Femur (tissue), 1 donor: Measurements from ENCODE around the gene KDM6B.

ENCODE experiments used
- DNase-seq: peaks from one replicate; pipeline ENCODE4 v3.0.0-alpha.2; 2017

KDM6B gene

DNA sequence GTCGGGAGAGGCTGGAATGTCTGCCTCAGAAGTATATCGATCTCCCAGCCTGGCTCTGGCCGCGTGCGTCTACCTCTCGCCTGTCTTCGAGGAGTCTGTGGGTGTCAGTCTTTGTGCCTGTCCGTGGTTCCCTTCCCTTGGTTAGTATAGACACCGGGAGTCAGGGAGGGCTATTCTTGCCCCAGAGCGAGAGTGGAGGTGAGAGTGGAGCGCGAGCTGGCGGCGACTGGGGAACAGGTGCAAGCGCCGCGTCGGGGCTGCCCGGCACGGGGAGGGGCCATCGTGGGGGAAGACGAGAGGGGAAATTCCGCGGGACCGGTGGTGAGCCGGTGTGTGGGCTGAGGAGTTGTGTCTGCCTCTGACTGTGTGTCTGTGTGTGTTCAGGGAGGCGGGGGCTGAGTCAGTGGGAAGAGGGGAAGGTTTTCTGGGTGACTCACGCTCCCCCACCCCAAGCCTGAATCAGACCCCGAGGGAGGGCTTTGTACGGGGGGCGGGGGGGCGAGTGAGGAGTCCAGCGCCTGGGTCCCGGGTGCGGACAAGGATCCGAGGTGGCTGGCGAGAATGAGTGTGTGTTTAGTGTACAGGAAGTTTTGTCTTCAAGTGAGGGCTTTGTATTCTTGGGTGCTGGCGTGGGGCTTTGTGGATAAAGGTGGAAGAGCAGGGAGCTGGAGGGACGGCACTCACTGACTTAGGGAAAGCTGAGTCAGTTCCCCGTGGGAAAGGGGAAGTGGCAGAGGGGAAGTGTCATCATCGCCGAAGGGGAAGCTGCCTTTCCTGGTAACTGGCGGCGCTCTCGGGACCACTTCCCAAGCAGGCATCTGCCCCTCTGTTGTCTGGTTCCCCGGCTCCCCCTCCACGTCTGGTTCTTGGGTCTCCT is 8.6 kb downstream of the KDM6B start:
- peak; percentile 84 for DNase-seq

DNA sequence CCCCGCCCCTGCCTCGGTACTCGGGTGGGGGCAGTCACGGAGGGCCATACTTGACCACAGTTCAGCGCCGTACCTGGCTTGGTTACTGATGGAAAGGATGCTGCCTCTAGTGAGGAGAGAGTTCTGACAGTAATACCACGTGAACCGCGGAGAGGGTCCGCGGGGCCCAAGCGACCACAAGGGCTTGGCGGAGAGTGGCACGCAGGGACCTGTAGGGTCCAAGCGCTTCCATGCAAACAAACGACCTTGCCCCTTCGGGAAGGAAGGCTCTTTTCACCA is 9.2 kb downstream of the KDM6B start:
- DNase-seq: no peak

DNA sequence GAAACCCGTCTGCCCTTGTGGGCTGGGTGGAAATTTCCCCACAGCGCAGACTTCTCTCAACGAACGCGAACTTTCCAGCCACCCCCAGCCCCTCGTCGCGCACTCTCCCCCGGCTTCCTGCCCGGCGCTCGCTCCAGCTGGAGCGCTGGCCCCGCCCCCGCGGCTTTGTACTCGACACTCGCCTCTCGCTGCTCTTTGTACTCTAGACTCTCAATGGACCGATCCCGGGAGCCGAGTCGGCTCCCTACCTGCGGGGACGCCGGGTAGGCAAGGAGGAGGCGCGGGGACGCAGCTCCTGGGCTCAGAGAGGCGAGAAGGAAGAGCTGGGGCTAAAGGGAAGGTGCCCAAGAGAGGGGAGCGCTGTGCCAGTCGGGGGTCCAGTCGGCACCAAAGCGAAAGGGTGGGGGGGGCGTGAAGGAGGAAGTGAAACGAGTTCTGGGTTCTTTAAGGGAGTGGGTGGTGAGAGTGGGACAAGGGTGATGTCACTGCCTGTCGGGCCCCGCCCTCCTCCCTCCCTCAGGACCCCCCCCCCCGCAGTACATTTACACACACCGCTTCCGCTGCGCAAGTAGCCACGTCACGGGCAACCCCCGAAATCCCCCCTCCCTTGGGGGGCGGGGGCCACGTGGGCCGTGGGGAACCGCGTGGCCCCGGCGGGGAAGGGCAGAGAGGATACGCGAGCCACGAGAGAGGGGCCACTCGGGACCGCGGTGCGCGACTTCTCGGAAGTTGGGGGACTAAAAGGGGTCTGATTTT is 9.7 kb downstream of the KDM6B start:
- peak; percentile 89 for DNase-seq

DNA sequence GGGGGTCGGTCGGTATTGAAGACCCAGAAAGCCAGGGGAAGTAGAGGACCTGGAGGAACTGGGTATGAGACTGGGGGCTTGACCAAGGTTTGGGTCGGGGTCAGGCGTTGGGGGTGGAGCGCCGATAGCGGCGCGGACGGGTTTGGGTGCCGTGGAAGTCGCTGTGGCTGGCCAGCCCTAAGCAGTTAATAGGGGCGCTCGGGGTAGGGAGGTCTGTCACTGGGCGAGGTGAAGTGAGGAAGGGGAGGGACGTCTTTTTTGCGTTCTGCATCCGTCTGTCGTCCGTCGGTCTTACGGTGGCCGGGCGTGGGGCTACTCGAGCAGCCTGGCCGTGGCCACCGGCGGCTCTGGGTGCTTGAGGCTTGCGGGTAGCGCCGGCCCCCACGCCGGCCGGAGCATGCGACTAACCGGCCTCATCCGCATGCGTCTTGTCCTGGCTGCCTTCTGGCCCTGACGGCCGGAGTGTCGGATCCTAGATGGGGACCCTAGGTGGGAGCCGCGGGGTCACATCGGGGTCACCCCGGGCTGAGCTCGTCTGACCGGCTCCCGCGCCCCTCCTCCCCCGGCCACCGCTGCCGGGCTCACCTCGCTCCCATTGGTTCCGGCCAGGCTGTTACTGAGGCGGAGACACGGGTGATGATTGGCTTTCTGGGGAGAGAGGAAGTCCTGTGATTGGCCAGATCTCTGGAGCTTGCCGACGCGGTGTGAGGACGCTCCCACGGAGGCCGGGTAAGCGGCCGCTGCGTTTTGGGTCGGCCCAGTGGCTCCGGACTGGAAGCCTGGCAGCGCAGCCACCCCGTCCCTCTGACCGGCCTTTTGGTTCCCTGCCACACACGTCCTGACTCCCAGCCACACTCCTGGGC is 10.5 kb downstream of the KDM6B start:
- peak; percentile 95 for DNase-seq

DNA sequence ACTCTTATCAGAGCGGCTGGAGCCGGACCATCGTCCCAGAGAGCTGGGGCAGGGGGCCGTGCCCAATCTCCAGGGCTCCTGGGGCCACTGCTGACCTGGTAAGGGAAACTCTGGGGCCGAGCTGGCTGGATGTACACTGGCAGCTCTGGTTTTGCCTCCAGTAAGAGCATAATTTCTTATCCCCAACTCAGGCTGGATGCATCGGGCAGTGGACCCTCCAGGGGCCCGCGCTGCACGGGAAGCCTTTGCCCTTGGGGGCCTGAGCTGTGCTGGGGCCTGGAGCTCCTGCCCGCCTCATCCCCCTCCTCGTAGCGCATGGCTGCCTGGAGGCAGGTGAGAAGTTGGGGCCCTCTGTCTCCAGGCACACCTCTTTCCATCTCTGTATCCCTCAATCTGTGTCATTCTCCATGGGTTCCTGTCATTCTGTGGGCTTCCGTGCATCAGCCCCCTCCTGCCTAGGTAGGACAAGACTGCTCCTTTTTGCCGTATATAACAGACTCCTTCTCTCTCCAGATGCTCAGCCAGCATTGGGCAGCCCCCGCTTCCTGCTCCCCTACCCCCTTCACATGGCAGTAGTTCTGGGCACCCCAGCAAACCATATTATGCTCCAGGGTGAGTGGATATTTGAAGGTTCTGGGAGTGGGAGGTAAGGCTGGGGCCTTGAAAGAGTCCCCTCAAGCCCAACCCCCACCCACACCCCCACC is 11.5 kb downstream of the KDM6B start:
- DNase-seq: no peak

DNA sequence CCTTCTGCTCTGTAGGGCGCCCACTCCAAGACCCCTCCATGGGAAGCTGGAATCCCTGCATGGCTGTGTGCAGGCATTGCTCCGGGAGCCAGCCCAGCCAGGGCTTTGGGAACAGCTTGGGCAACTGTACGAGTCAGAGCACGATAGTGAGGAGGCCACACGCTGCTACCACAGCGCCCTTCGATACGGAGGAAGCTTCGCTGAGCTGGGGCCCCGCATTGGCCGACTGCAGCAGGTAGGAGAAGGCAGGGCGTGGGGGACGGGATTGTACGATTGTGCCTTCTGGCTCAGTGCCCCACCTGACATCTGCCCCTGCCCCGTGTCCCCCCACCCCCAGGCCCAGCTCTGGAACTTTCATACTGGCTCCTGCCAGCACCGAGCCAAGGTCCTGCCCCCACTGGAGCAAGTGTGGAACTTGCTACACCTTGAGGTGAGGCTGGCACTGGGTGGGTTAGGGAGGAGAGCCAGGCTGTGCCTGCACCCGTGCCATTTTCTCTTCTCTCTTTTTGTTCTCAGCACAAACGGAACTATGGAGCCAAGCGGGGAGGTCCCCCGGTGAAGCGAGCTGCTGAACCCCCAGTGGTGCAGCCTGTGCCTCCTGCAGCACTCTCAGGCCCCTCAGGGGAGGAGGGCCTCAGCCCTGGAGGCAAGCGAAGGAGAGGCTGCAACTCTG is 12.2 kb downstream of the KDM6B start:
- no peak for DNase-seq

DNA sequence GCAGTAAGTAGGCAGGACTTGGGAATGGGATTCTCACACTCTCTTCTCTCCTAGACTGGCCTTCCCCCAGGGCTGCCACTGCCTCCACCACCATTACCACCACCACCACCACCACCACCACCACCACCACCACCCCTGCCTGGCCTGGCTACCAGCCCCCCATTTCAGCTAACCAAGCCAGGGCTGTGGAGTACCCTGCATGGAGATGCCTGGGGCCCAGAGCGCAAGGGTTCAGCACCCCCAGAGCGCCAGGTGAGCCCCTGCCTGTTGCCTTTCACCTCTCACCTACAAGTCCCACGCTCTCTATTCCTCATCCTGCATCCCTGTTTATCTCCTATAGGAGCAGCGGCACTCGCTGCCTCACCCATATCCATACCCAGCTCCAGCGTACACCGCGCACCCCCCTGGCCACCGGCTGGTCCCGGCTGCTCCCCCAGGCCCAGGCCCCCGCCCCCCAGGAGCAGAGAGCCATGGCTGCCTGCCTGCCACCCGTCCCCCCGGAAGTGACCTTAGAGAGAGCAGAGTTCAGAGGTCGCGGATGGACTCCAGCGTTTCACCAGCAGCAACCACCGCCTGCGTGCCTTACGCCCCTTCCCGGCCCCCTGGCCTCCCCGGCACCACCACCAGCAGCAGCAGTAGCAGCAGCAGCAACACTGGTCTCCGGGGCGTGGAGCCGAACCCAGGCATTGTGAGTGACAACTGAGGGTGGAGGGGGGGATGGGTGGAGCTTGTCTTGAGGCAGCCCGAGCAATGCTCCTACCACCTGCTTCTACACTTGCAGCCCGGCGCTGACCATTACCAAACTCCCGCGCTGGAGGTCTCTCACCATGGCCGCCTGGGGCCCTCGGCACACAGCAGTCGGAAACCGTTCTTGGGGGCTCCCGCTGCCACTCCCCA is 13.0 kb downstream of the KDM6B start:
- DNase-seq: peak; percentile 34

DNA sequence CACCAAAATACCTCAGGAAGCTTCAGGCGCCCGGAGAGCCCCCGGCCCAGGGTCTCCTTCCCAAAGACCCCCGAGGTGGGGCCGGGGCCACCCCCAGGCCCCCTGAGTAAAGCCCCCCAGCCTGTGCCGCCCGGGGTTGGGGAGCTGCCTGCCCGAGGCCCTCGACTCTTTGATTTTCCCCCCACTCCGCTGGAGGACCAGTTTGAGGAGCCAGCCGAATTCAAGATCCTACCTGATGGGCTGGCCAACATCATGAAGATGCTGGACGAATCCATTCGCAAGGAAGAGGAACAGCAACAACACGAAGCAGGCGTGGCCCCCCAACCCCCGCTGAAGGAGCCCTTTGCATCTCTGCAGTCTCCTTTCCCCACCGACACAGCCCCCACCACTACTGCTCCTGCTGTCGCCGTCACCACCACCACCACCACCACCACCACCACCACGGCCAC is 14.1 kb downstream of the KDM6B start:
- no peak for DNase-seq

DNA sequence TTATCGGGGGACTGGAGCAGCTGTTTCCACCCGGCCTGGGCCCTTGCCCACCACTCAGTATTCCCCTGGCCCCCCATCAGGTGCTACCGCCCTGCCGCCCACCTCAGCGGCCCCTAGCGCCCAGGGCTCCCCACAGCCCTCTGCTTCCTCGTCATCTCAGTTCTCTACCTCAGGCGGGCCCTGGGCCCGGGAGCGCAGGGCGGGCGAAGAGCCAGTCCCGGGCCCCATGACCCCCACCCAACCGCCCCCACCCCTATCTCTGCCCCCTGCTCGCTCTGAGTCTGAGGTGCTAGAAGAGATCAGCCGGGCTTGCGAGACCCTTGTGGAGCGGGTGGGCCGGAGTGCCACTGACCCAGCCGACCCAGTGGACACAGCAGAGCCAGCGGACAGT is 14.7 kb downstream of the KDM6B start:
- DNase-seq: no peak

DNA sequence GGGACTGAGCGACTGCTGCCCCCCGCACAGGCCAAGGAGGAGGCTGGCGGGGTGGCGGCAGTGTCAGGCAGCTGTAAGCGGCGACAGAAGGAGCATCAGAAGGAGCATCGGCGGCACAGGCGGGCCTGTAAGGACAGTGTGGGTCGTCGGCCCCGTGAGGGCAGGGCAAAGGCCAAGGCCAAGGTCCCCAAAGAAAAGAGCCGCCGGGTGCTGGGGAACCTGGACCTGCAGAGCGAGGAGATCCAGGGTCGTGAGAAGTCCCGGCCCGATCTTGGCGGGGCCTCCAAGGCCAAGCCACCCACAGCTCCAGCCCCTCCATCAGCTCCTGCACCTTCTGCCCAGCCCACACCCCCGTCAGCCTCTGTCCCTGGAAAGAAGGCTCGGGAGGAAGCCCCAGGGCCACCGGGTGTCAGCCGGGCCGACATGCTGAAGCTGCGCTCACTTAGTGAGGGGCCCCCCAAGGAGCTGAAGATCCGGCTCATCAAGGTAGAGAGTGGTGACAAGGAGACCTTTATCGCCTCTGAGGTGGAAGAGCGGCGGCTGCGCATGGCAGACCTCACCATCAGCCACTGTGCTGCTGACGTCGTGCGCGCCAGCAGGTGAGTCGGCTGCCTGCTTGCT is 15.2 kb downstream of the KDM6B start:
- no peak for DNase-seq

DNA sequence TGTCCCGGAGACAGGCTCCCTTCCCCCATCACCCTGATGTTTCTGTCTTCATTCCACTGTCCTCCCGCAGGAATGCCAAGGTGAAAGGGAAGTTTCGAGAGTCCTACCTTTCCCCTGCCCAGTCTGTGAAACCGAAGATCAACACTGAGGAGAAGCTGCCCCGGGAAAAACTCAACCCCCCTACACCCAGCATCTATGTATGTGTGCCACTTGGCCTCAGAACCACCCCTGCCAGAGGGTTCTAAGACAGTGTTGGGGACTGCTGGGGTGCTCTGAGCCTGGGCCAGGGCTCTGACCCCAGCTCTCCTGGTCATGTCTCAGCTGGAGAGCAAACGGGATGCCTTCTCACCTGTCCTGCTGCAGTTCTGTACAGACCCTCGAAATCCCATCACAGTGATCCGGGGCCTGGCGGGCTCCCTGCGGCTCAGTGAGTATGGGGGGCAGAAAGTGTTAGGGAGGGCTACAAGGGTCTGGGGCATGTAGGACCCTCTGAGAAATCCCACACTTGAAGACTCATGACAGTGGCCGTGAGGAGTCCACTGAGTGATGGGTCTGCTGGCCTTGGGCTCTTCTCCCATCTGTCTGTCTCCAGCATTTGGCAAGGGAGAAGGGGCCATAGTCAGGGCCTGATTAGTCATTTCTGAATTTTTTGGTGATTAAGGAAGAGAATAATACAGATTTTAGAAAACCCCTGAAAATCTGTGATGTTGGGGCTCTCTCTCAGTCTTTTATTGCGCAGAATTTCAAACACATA is 15.9 kb downstream of the KDM6B start:
- DNase-seq: no peak

DNA sequence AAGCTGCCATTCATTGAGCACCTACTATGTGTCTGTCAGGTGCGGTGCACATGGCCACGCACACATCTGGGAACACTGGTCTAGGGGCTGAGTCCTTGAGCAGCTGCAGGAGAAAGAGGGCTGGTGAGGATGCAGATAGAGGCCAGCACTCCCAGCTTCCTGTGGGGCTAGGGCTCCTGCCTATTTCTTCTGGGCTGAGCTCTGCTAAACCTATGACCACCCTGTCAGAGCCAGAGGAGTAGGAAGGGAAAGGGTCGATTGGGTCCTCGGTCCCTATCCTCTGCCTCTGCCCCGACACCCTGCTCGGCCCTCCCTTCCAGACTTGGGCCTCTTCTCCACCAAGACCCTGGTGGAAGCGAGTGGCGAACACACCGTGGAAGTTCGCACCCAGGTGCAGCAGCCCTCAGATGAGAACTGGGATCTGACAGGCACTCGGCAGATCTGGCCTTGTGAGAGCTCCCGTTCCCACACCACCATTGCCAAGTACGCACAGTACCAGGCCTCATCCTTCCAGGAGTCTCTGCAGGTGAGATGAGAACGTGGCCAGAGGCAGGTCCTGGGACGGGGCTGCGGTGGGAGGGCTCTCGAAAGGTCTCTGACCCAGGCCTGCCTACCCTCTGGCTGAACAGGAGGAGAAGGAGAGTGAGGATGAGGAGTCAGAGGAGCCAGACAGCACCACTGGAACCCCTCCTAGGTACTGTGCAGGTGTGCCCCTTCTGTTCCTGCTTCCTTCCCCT is 16.9 kb downstream of the KDM6B start:
- peak; percentile 26 for DNase-seq

DNA sequence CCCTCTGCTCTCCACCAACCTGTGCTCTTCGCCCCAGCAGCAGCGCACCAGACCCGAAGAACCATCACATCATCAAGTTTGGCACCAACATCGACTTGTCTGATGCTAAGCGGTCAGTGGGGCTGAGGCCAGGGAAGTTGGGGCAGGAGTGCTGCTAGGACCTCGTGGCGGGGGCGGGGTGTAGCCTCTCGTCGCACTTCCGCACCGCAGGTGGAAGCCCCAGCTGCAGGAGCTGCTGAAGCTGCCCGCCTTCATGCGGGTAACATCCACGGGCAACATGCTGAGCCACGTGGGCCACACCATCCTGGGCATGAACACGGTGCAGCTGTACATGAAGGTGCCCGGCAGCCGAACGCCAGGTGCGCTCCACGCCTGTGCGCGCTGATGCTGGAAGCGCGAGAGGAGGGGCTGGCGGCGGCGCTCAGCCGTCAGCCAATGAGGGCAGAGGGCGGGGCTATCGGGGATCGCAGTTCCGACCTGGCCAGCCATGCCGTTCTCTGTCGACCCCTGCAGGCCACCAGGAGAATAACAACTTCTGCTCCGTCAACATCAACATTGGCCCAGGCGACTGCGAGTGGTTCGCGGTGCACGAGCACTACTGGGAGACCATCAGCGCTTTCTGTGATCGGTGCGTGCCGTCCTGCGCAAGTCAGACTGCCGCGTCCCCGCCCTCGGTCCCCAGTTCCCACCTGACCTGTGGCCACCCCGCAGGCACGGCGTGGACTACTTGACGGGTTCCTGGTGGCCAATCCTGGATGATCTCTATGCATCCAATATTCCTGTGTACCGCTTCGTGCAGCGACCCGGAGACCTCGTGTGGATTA is 17.6 kb downstream of the KDM6B start:
- peak; percentile 95 for DNase-seq

DNA sequence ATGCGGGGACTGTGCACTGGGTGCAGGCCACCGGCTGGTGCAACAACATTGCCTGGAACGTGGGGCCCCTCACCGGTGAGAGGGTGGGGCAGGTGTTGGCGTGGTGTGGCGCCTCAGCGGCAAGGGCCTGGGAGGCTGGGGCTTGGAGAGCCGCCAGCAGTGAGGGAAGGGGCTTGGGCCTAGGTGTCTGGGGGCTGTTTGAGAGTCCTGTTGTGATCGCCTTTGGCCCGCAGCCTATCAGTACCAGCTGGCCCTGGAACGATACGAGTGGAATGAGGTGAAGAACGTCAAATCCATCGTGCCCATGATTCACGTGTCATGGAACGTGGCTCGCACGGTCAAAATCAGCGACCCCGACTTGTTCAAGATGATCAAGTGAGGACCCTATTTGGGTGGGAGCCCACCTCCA is 18.2 kb downstream of the KDM6B start:
- peak; percentile 49 for DNase-seq

DNA sequence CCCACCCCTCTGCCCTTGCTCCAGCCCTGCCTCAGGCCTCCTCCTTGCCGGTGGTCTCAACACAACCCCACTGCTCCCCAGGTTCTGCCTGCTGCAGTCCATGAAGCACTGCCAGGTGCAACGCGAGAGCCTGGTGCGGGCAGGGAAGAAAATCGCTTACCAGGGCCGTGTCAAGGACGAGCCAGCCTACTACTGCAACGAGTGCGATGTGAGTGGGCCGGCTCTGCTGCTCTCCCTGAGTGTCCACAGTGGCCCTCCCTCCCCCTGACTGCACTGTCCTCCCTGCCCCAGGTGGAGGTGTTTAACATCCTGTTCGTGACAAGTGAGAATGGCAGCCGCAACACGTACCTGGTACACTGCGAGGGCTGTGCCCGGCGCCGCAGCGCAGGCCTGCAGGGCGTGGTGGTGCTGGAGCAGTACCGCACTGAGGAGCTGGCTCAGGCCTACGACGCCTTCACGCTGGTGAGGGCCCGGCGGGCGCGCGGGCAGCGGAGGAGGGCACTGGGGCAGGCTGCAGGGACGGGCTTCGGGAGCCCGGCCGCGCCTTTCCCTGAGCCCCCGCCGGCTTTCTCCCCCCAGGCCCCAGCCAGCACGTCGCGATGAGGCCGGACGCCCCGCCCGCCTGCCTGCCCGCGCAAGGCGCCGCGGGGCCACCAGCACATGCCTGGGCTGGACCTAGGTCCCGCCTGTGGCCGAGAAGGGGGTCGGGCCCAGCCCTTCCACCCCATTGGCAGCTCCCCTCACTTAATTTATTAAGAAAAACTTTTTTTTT is 19.1 kb downstream of the KDM6B start:
- peak; percentile 28 for DNase-seq

DNA sequence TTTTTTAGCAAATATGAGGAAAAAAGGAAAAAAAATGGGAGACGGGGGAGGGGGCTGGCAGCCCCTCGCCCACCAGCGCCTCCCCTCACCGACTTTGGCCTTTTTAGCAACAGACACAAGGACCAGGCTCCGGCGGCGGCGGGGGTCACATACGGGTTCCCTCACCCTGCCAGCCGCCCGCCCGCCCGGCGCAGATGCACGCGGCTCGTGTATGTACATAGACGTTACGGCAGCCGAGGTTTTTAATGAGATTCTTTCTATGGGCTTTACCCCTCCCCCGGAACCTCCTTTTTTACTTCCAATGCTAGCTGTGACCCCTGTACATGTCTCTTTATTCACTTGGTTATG is 19.6 kb downstream of the KDM6B start:
- no peak for DNase-seq

DNA sequence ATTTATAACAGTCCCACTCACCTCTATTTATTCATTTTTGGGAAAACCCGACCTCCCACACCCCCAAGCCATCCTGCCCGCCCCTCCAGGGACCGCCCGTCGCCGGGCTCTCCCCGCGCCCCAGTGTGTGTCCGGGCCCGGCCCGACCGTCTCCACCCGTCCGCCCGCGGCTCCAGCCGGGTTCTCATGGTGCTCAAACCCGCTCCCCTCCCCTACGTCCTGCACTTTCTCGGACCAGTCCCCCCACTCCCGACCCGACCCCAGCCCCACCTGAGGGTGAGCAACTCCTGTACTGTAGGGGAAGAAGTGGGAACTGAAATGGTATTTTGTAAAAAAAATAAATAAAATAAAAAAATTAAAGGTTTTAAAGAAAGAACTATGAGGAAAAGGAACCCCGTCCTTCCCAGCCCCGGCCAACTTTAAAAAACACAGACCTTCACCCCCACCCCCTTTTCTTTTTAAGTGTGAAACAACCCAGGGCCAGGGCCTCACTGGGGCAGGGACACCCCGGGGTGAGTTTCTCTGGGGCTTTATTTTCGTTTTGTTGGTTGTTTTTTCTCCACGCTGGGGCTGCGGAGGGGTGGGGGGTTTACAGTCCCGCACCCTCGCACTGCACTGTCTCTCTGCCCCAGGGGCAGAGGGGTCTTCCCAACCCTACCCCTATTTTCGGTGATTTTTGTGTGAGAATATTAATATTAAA is 20.2 kb downstream of the KDM6B start:
- DNase-seq: no peak
